AG08396 (cell line): ENCODE data around the gene ZFHX3.

Experiments
- DNase-seq: peaks from one replicate; pipeline ENCODE4 v3.0.0; 2012; ENCODE audit warnings: low spot score, mixed read lengths

ZFHX3 gene

GRCh38 chr16:72848759-72849664 is 198.9 kb downstream of the ZFHX3 start:
- DNase-seq: peak; percentile 85

DNA sequence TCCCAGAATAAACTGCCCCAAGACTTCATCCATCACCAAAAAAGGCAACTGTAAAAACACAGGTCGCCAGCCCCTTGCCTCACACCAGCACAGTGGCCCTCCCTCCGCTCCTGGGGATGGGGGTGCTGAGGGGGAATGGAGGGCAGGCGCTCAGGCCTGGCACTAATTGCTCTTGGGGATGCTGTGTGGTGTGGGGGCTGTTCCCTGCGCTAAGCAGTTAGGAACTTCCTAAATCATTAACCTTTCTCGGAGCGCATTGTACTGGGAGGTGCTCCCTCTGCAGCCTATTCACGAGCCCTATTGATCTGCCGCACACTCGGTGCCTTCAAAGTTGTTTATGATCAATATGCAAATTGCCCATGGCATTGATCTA is 199.9 kb downstream of the ZFHX3 start:
- DNase-seq: no peak

- no peak for DNase-seq
Measured at GRCh38 chr16:72847187-72848027, 200.5 kb downstream of the ZFHX3 start.

GRCh38 chr16:72846594-72846993 is 201.3 kb downstream of the ZFHX3 start:
- DNase-seq: no peak

GRCh38 chr16:72845322-72846020 is 202.5 kb downstream of the ZFHX3 start:
- no peak for DNase-seq

DNA sequence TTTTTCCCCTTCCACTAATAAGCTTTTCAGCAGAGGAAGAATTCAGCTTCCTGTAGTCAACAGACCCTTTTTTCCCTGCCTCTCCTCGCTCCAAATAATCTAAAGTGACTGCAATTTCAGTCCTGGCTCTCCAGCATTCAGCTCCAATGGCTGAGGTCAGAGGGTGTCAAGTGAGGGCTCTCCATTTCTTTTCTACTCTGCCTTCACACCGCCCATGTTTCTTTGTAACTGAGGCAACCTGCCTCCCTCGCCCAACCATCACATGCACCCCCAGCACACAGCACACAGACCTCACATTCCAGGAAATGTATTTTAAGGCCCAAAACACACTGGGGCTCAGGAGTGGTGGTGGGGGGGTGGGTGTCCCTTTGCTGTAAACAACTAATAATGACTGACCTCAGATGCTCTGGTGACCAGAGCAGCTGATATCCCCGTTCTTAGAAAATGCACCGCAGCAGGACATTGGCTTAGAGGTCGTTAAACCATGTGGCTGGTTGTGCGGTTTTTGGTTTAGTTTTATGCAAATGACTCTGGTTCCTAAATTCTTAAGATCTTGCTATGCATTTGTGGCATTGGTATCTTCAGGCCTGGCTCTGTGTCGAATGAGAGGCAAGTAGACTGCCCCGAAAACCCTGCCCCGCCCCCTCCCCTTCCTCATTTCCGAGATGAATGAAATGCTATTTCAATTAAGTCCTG is 203.6 kb downstream of the ZFHX3 start:
- no peak for DNase-seq

GRCh38 chr16:72841506-72841905 is 206.4 kb downstream of the ZFHX3 start:
- no peak for DNase-seq

GRCh38 chr16:72840631-72841381 is 207.1 kb downstream of the ZFHX3 start:
- DNase-seq: no peak

DNA sequence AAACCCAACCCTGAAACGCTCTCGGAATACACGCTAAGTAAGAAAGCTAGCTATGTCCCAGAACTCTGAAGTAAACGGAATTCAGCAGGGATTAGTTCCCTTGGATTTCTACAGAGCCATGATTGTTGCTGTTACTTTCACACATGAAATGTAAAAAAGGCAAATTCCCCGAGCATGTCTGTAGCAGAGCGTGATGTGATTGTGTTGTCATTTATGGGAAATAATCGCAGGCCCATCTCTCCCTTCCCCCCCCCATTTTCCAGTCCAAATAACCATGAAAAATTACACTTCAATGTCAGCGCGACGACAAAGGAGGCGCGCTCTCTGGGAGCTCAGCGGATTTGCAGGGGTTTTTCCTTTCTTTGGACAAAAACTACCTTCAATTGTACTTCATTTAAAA is 209.0 kb downstream of the ZFHX3 start:
- no peak for DNase-seq

- DNase-seq: no peak
Measured at GRCh38 chr16:72838586-72838910, 209.4 kb downstream of the ZFHX3 start.

GRCh38 chr16:72837846-72838585 is 209.9 kb downstream of the ZFHX3 start:
- no peak for DNase-seq

- no peak for DNase-seq
Measured at GRCh38 chr16:72836985-72837384, 210.9 kb downstream of the ZFHX3 start.

DNA sequence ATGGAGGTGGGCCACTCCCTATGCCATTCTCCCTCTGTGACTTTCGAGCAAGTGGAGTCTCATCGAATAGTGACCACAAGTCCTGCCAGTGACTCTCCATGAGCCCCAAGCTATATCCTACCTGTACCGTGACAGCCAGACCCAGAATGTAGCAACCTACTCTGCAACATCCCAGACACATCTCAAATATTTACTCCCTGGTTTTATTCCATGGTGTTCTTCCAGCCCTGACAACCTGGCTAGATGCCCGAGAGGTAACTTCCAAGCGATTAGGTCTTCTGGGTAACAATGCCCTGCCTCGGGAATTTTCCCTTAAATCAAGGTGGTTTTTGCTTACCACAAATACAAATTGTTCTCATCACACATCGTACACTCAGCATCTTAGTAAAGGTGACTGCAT is 211.7 kb downstream of the ZFHX3 start:
- DNase-seq: no peak

GRCh38 chr16:72835086-72835485 is 212.8 kb downstream of the ZFHX3 start:
- no peak for DNase-seq

- DNase-seq: no peak
Measured at GRCh38 chr16:72834499-72834898, 213.4 kb downstream of the ZFHX3 start.

- no peak for DNase-seq
Measured at GRCh38 chr16:72833969-72834368, 214.0 kb downstream of the ZFHX3 start.

- DNase-seq: no peak
Measured at GRCh38 chr16:72833482-72833881, 214.4 kb downstream of the ZFHX3 start.

- DNase-seq: peak; percentile 87
Measured at GRCh38 chr16:72832621-72833248, 215.2 kb downstream of the ZFHX3 start.

GRCh38 chr16:72829846-72830775 is 217.8 kb downstream of the ZFHX3 start:
- DNase-seq: no peak
